ENCODE data around the gene ARID1B. TPM values are rescaled to one million over a fixed set of nuclear protein-coding genes. Genes with fewer than 3 reads are reported as not detected.

ARID1B gene
- total and polyA plus RNA-seq, 2 of the 13 experiments (the other 11 are each of a cell fraction or from before 2014, with no cell fraction given) = 20.1 to 32.6 TPM

GRCh38 chr6:156963712-156964700 is 186.8 kb downstream of the ARID1B start (continued):
- TF ChIP-seq ZNF484 (CRISPR knock-in tag; IDR thresholded peaks at IDR 0.05; ENCODE audit: borderline replicate concordance, low read depth) (no peak), KLF16 (CRISPR knock-in tag; IDR thresholded peaks at IDR 0.05) (0 out of 4 replicates have a peak, but pooled peaks of 1 of the 2 experiments have one; percentile 23), ATF4 (CRISPR knock-in tag; IDR thresholded peaks at IDR 0.05) (0 out of 4 replicates have a peak, but pooled peaks of 1 of the 2 experiments have one; percentile 15), MEIS2 (CRISPR knock-in tag; IDR thresholded peaks at IDR 0.05) (no peak), KDM2A (CRISPR knock-in tag; IDR thresholded peaks at IDR 0.05; ENCODE audit: borderline replicate concordance, low read depth) (no peak), SYNCRIP (IDR thresholded peaks at IDR 0.05; ENCODE audit: insufficient read depth, low read depth, low read length) (no peak), MAFG (CRISPR knock-in tag; IDR thresholded peaks at IDR 0.05) (peak; percentile 86), TBP (CRISPR knock-in tag; IDR thresholded peaks at IDR 0.05) (no peak), CEBPB (IDR thresholded peaks at IDR 0.05; ENCODE audit: borderline replicate concordance, low read depth, low read length) (peak; percentile 85), GATAD2A (CRISPR knock-in tag; IDR thresholded peaks at IDR 0.05) (peak; percentile 58; the same call in 1 of the 2 replicates), ARID2 (CRISPR knock-in tag; IDR thresholded peaks at IDR 0.05; ENCODE audit: borderline replicate concordance) (no peak), TARDBP (CRISPR knock-in tag; IDR thresholded peaks at IDR 0.05) (no peak), MAFK (conservative IDR thresholded peaks at IDR 0.05 in 1 of 2, IDR thresholded peaks at IDR 0.05 in 1 of 2; ENCODE audit: low read length in 2 of 2) (peak; percentile 100), ZNF17 (CRISPR knock-in tag; IDR thresholded peaks at IDR 0.05) (no peak), THAP11 (CRISPR knock-in tag; IDR thresholded peaks at IDR 0.05) (0 out of 2 replicates have a peak, but pooled peaks have one; percentile 21), ZNF652 (CRISPR knock-in tag; IDR thresholded peaks at IDR 0.05; ENCODE audit: borderline replicate concordance, low read depth) (no peak), MLXIP (CRISPR knock-in tag; IDR thresholded peaks at IDR 0.05; ENCODE audit: borderline replicate concordance) (no peak), NFKBIZ (CRISPR knock-in tag; IDR thresholded peaks at IDR 0.05) (no peak), POGZ (CRISPR knock-in tag; IDR thresholded peaks at IDR 0.05) (peak; percentile 30; the same call in 1 of the 2 replicates), ZNF589 (CRISPR knock-in tag; conservative IDR thresholded peaks at IDR 0.05) (no peak), ZNF274 (CRISPR knock-in tag; IDR thresholded peaks at IDR 0.05) (no peak), CREB1 (IDR thresholded peaks at IDR 0.05) (0 out of 2 replicates have a peak, but pooled peaks have one; percentile 2), CREB1 (CRISPR knock-in tag; IDR thresholded peaks at IDR 0.05) (peak; percentile 39; the same call in 1 of the 2 replicates), GPN1 (CRISPR knock-in tag; IDR thresholded peaks at IDR 0.05; ENCODE audit: borderline replicate concordance) (no peak), HOXA3 (CRISPR knock-in tag; IDR thresholded peaks at IDR 0.05) (peak; percentile 44; the same call in 1 of the 2 replicates)
- TF ChIP-seq, protein P1, sequence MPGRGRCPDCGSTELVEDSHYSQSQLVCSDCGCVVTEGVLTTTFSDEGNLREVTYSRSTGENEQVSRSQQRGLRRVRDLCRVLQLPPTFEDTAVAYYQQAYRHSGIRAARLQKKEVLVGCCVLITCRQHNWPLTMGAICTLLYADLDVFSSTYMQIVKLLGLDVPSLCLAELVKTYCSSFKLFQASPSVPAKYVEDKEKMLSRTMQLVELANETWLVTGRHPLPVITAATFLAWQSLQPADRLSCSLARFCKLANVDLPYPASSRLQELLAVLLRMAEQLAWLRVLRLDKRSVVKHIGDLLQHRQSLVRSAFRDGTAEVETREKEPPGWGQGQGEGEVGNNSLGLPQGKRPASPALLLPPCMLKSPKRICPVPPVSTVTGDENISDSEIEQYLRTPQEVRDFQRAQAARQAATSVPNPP (CRISPR knock-in tag; IDR thresholded peaks at IDR 0.05) = no peak
